H1 (cell line): ENCODE results near the gene ZNF831. TPM values are rescaled to one million over a fixed set of nuclear protein-coding genes. Genes with fewer than 3 reads are reported as not detected.

ENCODE experiments used
- CTCF ChIA-PET: fragments of 300-600 bp; sonication (Branson Sonifier 250); formaldehyde crosslinking; loops from one replicate; lab custom pipeline; 2021; ENCODE audit not compliant: partially characterized antibody; lab: Charles Lee
- POLR2A ChIA-PET: fragments of 300-600 bp; sonication (Branson Sonifier 250); formaldehyde crosslinking; loops from one replicate; lab custom pipeline; 2021; ENCODE audit warnings: inconsistent platforms; ENCODE audit not compliant: partially characterized antibody; lab: Charles Lee
- DNase-seq, 2 experiments: peaks; one replicate each; pipeline versions ENCODE4 v3.0.0 to v3.0.0-alpha.2; 2010 to 2022; ENCODE audit warnings: low spot score in 2 of 2, low read depth in 1 of 2, mixed read lengths in 1 of 2
- FAIRE-seq: peaks from 2 replicates; lab custom pipeline; 2011; peaks lifted over from hg19 to GRCh38; lab: Jason Lieb, UNC
- H2AFZ ChIP-seq: 2 replicates; pipeline ENCODE4 v1.8.1; 2012; ENCODE audit warnings: low read length, inconsistent platforms
- H2AK5ac ChIP-seq: 2 replicates; pipeline ENCODE4 v1.6.1; 2013; ENCODE audit warnings: low read depth, low read length
- H2BK120ac ChIP-seq: replicated peaks from 2 replicates; pipeline ENCODE3; 2013; ENCODE audit warnings: low read depth, low read length, inconsistent platforms
- H2BK12ac ChIP-seq: 2 replicates; pipeline ENCODE4 v1.6.1; 2013; ENCODE audit warnings: low read depth, low read length
- H2BK15ac ChIP-seq: 2 replicates; pipeline ENCODE4 v1.6.1; 2013; ENCODE audit warnings: low read length
- H2BK20ac ChIP-seq: 2 replicates; pipeline ENCODE4 v1.6.1; 2013; ENCODE audit warnings: low read length
- H2BK5ac ChIP-seq: 2 replicates; pipeline ENCODE4 v1.6.1; 2013; ENCODE audit warnings: low read depth, low read length
- H3K14ac ChIP-seq: 2 replicates; pipeline ENCODE4 v1.6.1; 2013; ENCODE audit warnings: inconsistent platforms; ENCODE audit not compliant: insufficient read length
- H3K18ac ChIP-seq: 2 replicates; pipeline ENCODE4 v1.6.1; 2013; ENCODE audit warnings: low read length; ENCODE audit errors: extremely low read depth
- H3K23ac ChIP-seq: 2 replicates; pipeline ENCODE4 v1.6.1; 2013; ENCODE audit warnings: inconsistent platforms; ENCODE audit not compliant: insufficient read length
- H3K23me2 ChIP-seq: 2 replicates; pipeline ENCODE4 v1.6.1; 2013; ENCODE audit warnings: low read depth, low read length
- H3K27ac ChIP-seq: 2 replicates; pipeline ENCODE4 v1.6.1; 2011; ENCODE audit warnings: low read depth, low read length, inconsistent platforms
- H3K27me3 ChIP-seq, 4 experiments: replicated peaks in 1 of 4; 1 replicate in 1 of 4; 2 replicates in 3 of 4; pipeline versions ENCODE4 v1.6.1 to v1.8.1; 2011 to 2013; ENCODE audit warnings: low read length in 3 of 4, mild to moderate bottlenecking in 3 of 4, inconsistent platforms in 2 of 4, mixed read lengths in 2 of 4, moderate library complexity in 1 of 4; ENCODE audit not compliant: control insufficient read depth in 3 of 4, insufficient read depth in 3 of 4; ENCODE audit errors: extremely low read depth in 1 of 4
- H3K36me3 ChIP-seq, 4 experiments: 2 replicates each; pipeline versions ENCODE4 v1.6.1 to v1.8.1; 2011 to 2013; ENCODE audit warnings: mild to moderate bottlenecking in 4 of 4, low read length in 3 of 4, moderate library complexity in 2 of 4, control low read depth in 1 of 4, inconsistent platforms in 1 of 4; ENCODE audit not compliant: insufficient read depth in 4 of 4, control insufficient read depth in 2 of 4
- H3K4ac ChIP-seq: replicated peaks from 2 replicates; pipeline ENCODE3; 2013; ENCODE audit warnings: low read length, low read depth, mixed read lengths, inconsistent platforms; ENCODE audit not compliant: insufficient read length
- H3K4me1 ChIP-seq, 4 experiments: replicated peaks in 1 of 4; 1 replicate in 1 of 4; 2 replicates in 3 of 4; pipeline versions ENCODE4 v1.6.1 to v1.8.1; 2011 to 2013; ENCODE audit warnings: low read length in 3 of 4, inconsistent platforms in 2 of 4, mixed read lengths in 1 of 4; ENCODE audit not compliant: insufficient read depth in 4 of 4, control insufficient read depth in 3 of 4
- H3K4me2 ChIP-seq, 2 experiments: 2 replicates each; pipeline versions ENCODE4 v1.6.1 to v1.8.1; 2011 to 2013; ENCODE audit warnings: low read depth in 2 of 2, low read length in 2 of 2, control low read depth in 1 of 2, inconsistent platforms in 1 of 2, mild to moderate bottlenecking in 1 of 2; ENCODE audit not compliant: insufficient read depth in 1 of 2
- H3K4me3 ChIP-seq, 4 experiments: fragments of 200-600, 300-600 bp in 1 of 4; sonication (generic), shearing (Covaris generic), sonication (Bioruptor Twin) in 1 of 4; 2 replicates each; pipeline versions ENCODE4 v1.5.1 to v1.8.1; 2011 to 2016; ENCODE audit warnings: low read length in 4 of 4, low read depth in 3 of 4, control low read depth in 2 of 4, inconsistent platforms in 2 of 4, mild to moderate bottlenecking in 2 of 4, mixed read lengths in 1 of 4, moderate library complexity in 1 of 4; ENCODE audit not compliant: insufficient read depth in 2 of 4; ENCODE audit errors: extremely low read depth in 1 of 4
- H3K56ac ChIP-seq: replicated peaks from 2 replicates; pipeline ENCODE3; 2013; ENCODE audit warnings: low read depth, mild to moderate bottlenecking, mixed read lengths, low read length, inconsistent platforms; ENCODE audit not compliant: insufficient read length
- H3K79me1 ChIP-seq: 2 replicates; pipeline ENCODE4 v1.6.1; 2013; ENCODE audit warnings: low read depth, low read length, control low read depth
- H3K79me2 ChIP-seq, 2 experiments: 2 replicates each; pipeline versions ENCODE4 v1.6.1 to v1.8.1; 2012 to 2013; ENCODE audit warnings: low read length in 2 of 2, mild to moderate bottlenecking in 2 of 2, inconsistent platforms in 1 of 2; ENCODE audit not compliant: insufficient read depth in 2 of 2, control insufficient read depth in 1 of 2
- H3K9ac ChIP-seq, 4 experiments: replicated peaks in 1 of 4; 1 replicate in 1 of 4; 2 replicates in 3 of 4; pipeline versions ENCODE4 v1.6.1 to v1.8.1; 2011 to 2013; ENCODE audit warnings: low read depth in 3 of 4, low read length in 3 of 4, control low read depth in 2 of 4, mild to moderate bottlenecking in 2 of 4, moderate library complexity in 2 of 4, inconsistent platforms in 1 of 4; ENCODE audit errors: extremely low read depth in 1 of 4
- H3K9me3 ChIP-seq, 2 experiments: 2 replicates each; pipeline versions ENCODE4 v1.6.1 to v1.8.1; 2012 to 2013; ENCODE audit warnings: mild to moderate bottlenecking in 2 of 2, moderate library complexity in 2 of 2, control low read depth in 1 of 2, inconsistent platforms in 1 of 2, low read depth in 1 of 2, low read length in 1 of 2, mixed read lengths in 1 of 2; ENCODE audit not compliant: insufficient read depth in 2 of 2
- H4K20me1 ChIP-seq, 2 experiments: replicated peaks in 1 of 2; 2 replicates each; pipeline versions ENCODE3 to v1.8.1; 2011 to 2013; ENCODE audit warnings: inconsistent platforms in 2 of 2, low read length in 2 of 2, mild to moderate bottlenecking in 1 of 2; ENCODE audit not compliant: insufficient read depth in 2 of 2, control insufficient read depth in 1 of 2
- H4K5ac ChIP-seq: 2 replicates; pipeline ENCODE4 v1.6.1; 2013; ENCODE audit warnings: low read length, low read depth, mixed read lengths, inconsistent platforms; ENCODE audit not compliant: insufficient read length
- H4K8ac ChIP-seq: 2 replicates; pipeline ENCODE4 v1.8.0; 2013; ENCODE audit warnings: mild to moderate bottlenecking, moderate library complexity, low read length, inconsistent platforms; ENCODE audit not compliant: insufficient read depth; ENCODE audit errors: extremely low read depth
- H4K91ac ChIP-seq: replicated peaks from 2 replicates; pipeline ENCODE3; 2013; ENCODE audit warnings: low read length, mixed read lengths, inconsistent platforms; ENCODE audit not compliant: insufficient read length
- CBX8 ChIP-seq: fragments of 300-800, 300-1000 bp; sonication (generic); IDR thresholded peaks from 2 replicates; pipeline ENCODE4 v1.7.1; 2016; ENCODE audit warnings: low read depth, low read length, borderline replicate concordance
- GTF2F1 ChIP-seq: IDR thresholded peaks from 2 replicates; pipeline ENCODE4 v1.6.1; 2012; ENCODE audit warnings: low read depth, low read length, improper control_type of control experiment, borderline replicate concordance
- PHF8 ChIP-seq: fragments of 200-600 bp; sonication (generic); conservative IDR thresholded peaks from 2 replicates; pipeline ENCODE4 v1.7.1; 2012; ENCODE audit warnings: low read depth, mild to moderate bottlenecking, inconsistent platforms, low read length, moderate library complexity
- RAD21 ChIP-seq, 2 experiments: IDR thresholded peaks in 1 of 2; conservative IDR thresholded peaks in 1 of 2; 2 replicates each; pipeline ENCODE4 v1.6.1; 2011; ENCODE audit warnings: low read depth in 2 of 2, low read length in 2 of 2, improper control_type of control experiment in 1 of 2, inconsistent platforms in 1 of 2, mild to moderate bottlenecking in 1 of 2, moderate library complexity in 1 of 2
- SRF ChIP-seq: IDR thresholded peaks from 2 replicates; pipeline ENCODE4 v1.6.1; 2011; ENCODE audit warnings: mild to moderate bottlenecking, low read depth, low read length, moderate library complexity
- USF2 ChIP-seq: IDR thresholded peaks from 2 replicates; pipeline ENCODE4 v1.6.1; 2011; ENCODE audit warnings: low read length, improper control_type of control experiment
- WGBS, 2 experiments: shearing (Covaris generic) in 1 of 2; methylation state at CpG; one replicate each; pipeline versions ENCODE4 v1.1.6 to v1.1.7; 2013 to 2015; ENCODE audit warnings: low lambda C conversion rate in 2 of 2, mixed read lengths in 2 of 2, inconsistent platforms in 1 of 2, low coverage in 1 of 2, missing lambda C conversion rate in 1 of 2; ENCODE audit not compliant: insufficient replicate concordance in 2 of 2, insufficient coverage in 1 of 2, insufficient read length in 1 of 2; ENCODE audit errors: extremely low coverage in 1 of 2, missing lambda C conversion rate in 1 of 2; 5-methylcytosine and 5-hydroxymethylcytosine counted together
- polyA plus RNA-seq, 7 experiments: library from polyadenylated mRNA; depleted of rRNA in 3 of 7; stranded (reverse) in 5 of 7; unstranded in 2 of 7; fragments of >200 nt in 5 of 7; fragments of 200-250 nt in 2 of 7; gene quantifications; 1 replicate in 5 of 7; 2 replicates in 1 of 7; 4 replicates in 1 of 7; pipeline versions ENCODE4 v1.2.1 to v1.2.3, GENCODE V29; 2011 to 2013; ENCODE audit warnings: missing spikeins in 2 of 7, mixed read lengths in 2 of 7
- total RNA-seq: library from RNA; stranded (reverse); fragmentation: NEBNext Ultra II Directional; extraction: Animal tissue kit (Norgen Biotek cat#: 25700); gene quantifications from 2 replicates; pipeline ENCODE4 v1.2.1, GENCODE V29; 2021
- TF ChIP-seq, protein P1 (sequence below): IDR thresholded peaks from 2 replicates; pipeline ENCODE4 v1.6.1; 2011; ENCODE audit warnings: low read depth, mild to moderate bottlenecking, low read length; ENCODE audit not compliant: insufficient read depth
- TF ChIP-seq, protein P2 (sequence below): IDR thresholded peaks from 2 replicates; pipeline ENCODE4 v1.6.1; 2012; ENCODE audit warnings: low read length, inconsistent platforms
- TF ChIP-seq, protein P3 (sequence below): IDR thresholded peaks from 2 replicates; pipeline ENCODE4 v1.6.1; 2012; ENCODE audit warnings: inconsistent platforms

The ZNF831 gene
- total and polyA plus RNA-seq, 2 of the 8 experiments (the other 6 are each of a cell fraction or from before 2014, with no cell fraction given), result not detected

GRCh38 chr20:59182401-59183044, 18.9 kb downstream of the ZNF831 start:
- CTCF ChIA-PET, result interaction anchor here (1.1 kb wide), 1 partner anchor 25 kb away, joined by 4 read pairs; no protein-coding TSS in a partner anchor
- WGBS, 2 experiments, result 88% methylated on average over 7 of the region's 7 CpGs; no CpG with 5 or more reads in 1 of the 2 experiments
- TF ChIP-seq, protein P1, sequence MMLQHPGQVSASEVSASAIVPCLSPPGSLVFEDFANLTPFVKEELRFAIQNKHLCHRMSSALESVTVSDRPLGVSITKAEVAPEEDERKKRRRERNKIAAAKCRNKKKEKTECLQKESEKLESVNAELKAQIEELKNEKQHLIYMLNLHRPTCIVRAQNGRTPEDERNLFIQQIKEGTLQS, result no peak
- TF ChIP-seq SRF (no peak), USF2 (no peak), PHF8 (no peak), CBX8 (no peak), RAD21 (IDR thresholded peaks at IDR 0.05 in 1 of 2, conservative IDR thresholded peaks at IDR 0.05 in 1 of 2; ENCODE audit: low read depth in 2 of 2, low read length in 2 of 2) (no peak), GTF2F1 (no peak)
- TF ChIP-seq, protein P2, sequence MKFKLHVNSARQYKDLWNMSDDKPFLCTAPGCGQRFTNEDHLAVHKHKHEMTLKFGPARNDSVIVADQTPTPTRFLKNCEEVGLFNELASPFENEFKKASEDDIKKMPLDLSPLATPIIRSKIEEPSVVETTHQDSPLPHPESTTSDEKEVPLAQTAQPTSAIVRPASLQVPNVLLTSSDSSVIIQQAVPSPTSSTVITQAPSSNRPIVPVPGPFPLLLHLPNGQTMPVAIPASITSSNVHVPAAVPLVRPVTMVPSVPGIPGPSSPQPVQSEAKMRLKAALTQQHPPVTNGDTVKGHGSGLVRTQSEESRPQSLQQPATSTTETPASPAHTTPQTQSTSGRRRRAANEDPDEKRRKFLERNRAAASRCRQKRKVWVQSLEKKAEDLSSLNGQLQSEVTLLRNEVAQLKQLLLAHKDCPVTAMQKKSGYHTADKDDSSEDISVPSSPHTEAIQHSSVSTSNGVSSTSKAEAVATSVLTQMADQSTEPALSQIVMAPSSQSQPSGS, result no peak
- TF ChIP-seq, protein P3, sequence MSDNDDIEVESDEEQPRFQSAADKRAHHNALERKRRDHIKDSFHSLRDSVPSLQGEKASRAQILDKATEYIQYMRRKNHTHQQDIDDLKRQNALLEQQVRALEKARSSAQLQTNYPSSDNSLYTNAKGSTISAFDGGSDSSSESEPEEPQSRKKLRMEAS, result no peak

More at GRCh38 chr20:59182401-59183044, 18.9 kb downstream of the ZNF831 start:
- H3K4ac ChIP-seq, result no peak overlapping the region
- no peak overlapping the region for H2AK5ac ChIP-seq
- H2BK20ac ChIP-seq, result no peak overlapping the region
- no peaks in the 10 kb centered on the region for H3K23me2 ChIP-seq
- no peak overlapping the region for H2BK5ac ChIP-seq
- H3K27me3 ChIP-seq, result no peaks in the 10 kb centered on the region
- H3K9me3 ChIP-seq, result no peaks in the 10 kb centered on the region
- H3K56ac ChIP-seq, result no peak overlapping the region
- H3K4me3 ChIP-seq, result no peak overlapping the region
- no peak overlapping the region for H3K9ac ChIP-seq
- DNase-seq (no peak), FAIRE-seq (no peak)
- H2BK15ac ChIP-seq, result no peak overlapping the region
- H2BK120ac ChIP-seq, result no peak overlapping the region
- no peak overlapping the region for H4K91ac ChIP-seq
- H4K5ac ChIP-seq, result no peak overlapping the region
- no peaks in the 10 kb centered on the region for H3K79me2 ChIP-seq
- no peaks in the 10 kb centered on the region for H3K36me3 ChIP-seq
- no peak overlapping the region for H3K27ac ChIP-seq
- H3K79me1 ChIP-seq, result no peaks in the 10 kb centered on the region
- no peak overlapping the region for H3K18ac ChIP-seq
- no peak overlapping the region for H3K4me2 ChIP-seq
- no peak overlapping the region for H2BK12ac ChIP-seq
- H4K20me1 ChIP-seq, result no peaks in the 10 kb centered on the region
- H3K23ac ChIP-seq, result no peak overlapping the region
- no peaks in the 10 kb centered on the region for H3K4me1 ChIP-seq
- H4K8ac ChIP-seq, result no peak overlapping the region
- H2AFZ ChIP-seq, result no peak overlapping the region
- POLR2A ChIA-PET, result no interaction called here
- H3K14ac ChIP-seq, result no peak overlapping the region
